Adrenal gland (tissue), 12 donors: ENCODE data around the gene AFAP1. TPM values are rescaled to one million over a fixed set of nuclear protein-coding genes. Genes with fewer than 3 reads are reported as not detected.

ENCODE experiments used
- DNase-seq, 7 donors: peaks; one replicate each; pipeline ENCODE4 v3.0.0-alpha.2; 2019 to 2020
- H3K27ac ChIP-seq, 5 donors: fragments of 200-600 bp; sonication (generic) in 4 of 5; 1 replicate in 3 of 5; 2 replicates in 2 of 5; pipeline versions ENCODE4 v1.5.1 to v1.8.0; 2016 to 2020; ENCODE audit warnings: mild to moderate bottlenecking in 1 of 5
- H3K27me3 ChIP-seq: fragments of 200-600 bp; 2 replicates; pipeline ENCODE4 v1.8.0; 2021
- H3K36me3 ChIP-seq, 2 donors: fragments of 200-600 bp; replicated peaks in 1 of 2; 1 replicate in 1 of 2; 2 replicates in 1 of 2; pipeline versions ENCODE4 v1.5.1 to v1.8.0; 2018 to 2022
- H3K4me1 ChIP-seq, 2 donors: fragments of 200-600 bp; replicated peaks in 1 of 2; 1 replicate in 1 of 2; 2 replicates in 1 of 2; pipeline versions ENCODE4 v1.5.1 to v1.8.0; 2018 to 2021
- H3K4me3 ChIP-seq, 4 donors: fragments of 200-600 bp; sonication (generic) in 3 of 4; one replicate each; pipeline ENCODE4 v1.5.1; 2016 to 2018
- H3K9me3 ChIP-seq, 3 donors: fragments of 200-600 bp; sonication (generic) in 1 of 3; replicated peaks in 1 of 3; 1 replicate in 2 of 3; 2 replicates in 1 of 3; pipeline versions ENCODE4 v1.5.1 to v1.8.0; 2016 to 2021
- CTCF ChIP-seq, 6 experiments: fragments of 450-650 bp in 4 of 6; fragments of 200-600 bp in 2 of 6; sonication (generic) in 1 of 6; IDR thresholded peaks; 1 replicate in 5 of 6; 2 replicates in 1 of 6; pipeline versions ENCODE4 v1.5.1 to v1.8.0; 2016 to 2021; ENCODE audit warnings: antibody characterized with exemption in 6 of 6, mild to moderate bottlenecking in 2 of 6, moderate library complexity in 1 of 6
- POLR2A ChIP-seq, 2 donors: fragments of 450-650 bp; IDR thresholded peaks; one replicate each; pipeline ENCODE4 v1.6.1; 2017; ENCODE audit warnings: antibody characterized with exemption in 2 of 2, mild to moderate bottlenecking in 2 of 2, moderate library complexity in 1 of 2
- WGBS, 4 donors: extraction: QIAGEN DNeasy Blood & Tissue Kit in 2 of 4; methylation state at CpG; one replicate each; pipeline versions ENCODE4 v1.1.5 to v1.1.7; 2013 to 2017; 5-methylcytosine and 5-hydroxymethylcytosine counted together
- intact Hi-C, 2 donors: fragments of 100-400 bp; cut with DNase I; formaldehyde crosslinking; loops; one replicate each; pipeline versions ENCODE4 v1.14.1 to v1.15.0; 2022 to 2023
- polyA plus RNA-seq, 3 donors: library from polyadenylated mRNA; stranded (reverse); fragments of 200-250 nt in 2 of 3; fragments of 350-450 nt in 1 of 3; fragmentation: Illumina TruSeq in 1 of 3; extraction: RNeasy Lipid Tissue Mini Kit (QIAGEN cat#74804) in 1 of 3; gene quantifications; one replicate each; pipeline ENCODE4 v1.2.3, GENCODE V29; 2013 to 2014
- total RNA-seq, 9 donors: library from RNA; depleted of rRNA in 4 of 9; stranded (reverse); fragments of >200 nt in 4 of 9; fragments of 120-200 nt in 1 of 9; fragmentation: NEBNext Ultra II Directional in 1 of 9; extraction: Animal tissue kit (Norgen Biotek cat#: 25700) in 1 of 9; gene quantifications; one replicate each; pipeline versions ENCODE4 v1.1.0 to v1.2.4, GENCODE V29; 2013 to 2023
- donor health status: healthy with polysubstance abuse.
- donor health status: Bipolar disorder and iron deficiency.
- donor health status: DM: yes; HTN: yes; CAD: no.
- donor health status: DM: no; HTN: no; CAD: no.
- donor health status: DM: no; HTN: no; CAD: no.
- donor health status: DM: yes; HTN: yes; CAD: no.

The AFAP1 gene
- total and polyA plus RNA-seq, 12 donors: 3.3 to 16.1 (median 9.8) TPM

GRCh38 chr4:7756561-7757355 lies 182.9 kb downstream of the AFAP1 start:
- DNase-seq: no peak

GRCh38 chr4:7756071-7756470 lies 183.6 kb downstream of the AFAP1 start:
- Histone ChIP-seq H3K36me3 (no peaks in the 10 kb centered on the region), H3K27ac (no peak overlapping the region), H3K9me3 (no peaks in the 10 kb centered on the region), H3K4me3 (no peak overlapping the region), H3K4me1 (peaks cover 0 to 8% of the 10 kb centered on the region in 2 donors), H3K27me3 (no peaks in the 10 kb centered on the region)
- TF ChIP-seq POLR2A (IDR thresholded peaks at IDR 0.05): no peak
- no peak for TF ChIP-seq CTCF (IDR thresholded peaks at IDR 0.05)
- intact Hi-C loops: no loop called here
- no peak for DNase-seq
- 91 to 97% (median 94%) methylated on average over 8 to 14 of the region's 14 CpGs; no CpG with 5 or more reads in 1 of the 4 donors for WGBS, 4 donors

More at GRCh38 chr4:7756561-7757355, 182.9 kb downstream of the AFAP1 start:
- 84 to 95% (median 89%) methylated on average over 9 to 32 of the region's 32 CpGs for WGBS, 4 donors
- no peaks in the 10 kb centered on the region for H3K27me3 ChIP-seq
- TF ChIP-seq POLR2A (IDR thresholded peaks at IDR 0.05) (no peak), CTCF (IDR thresholded peaks at IDR 0.05) (no peak)
- no peaks in the 10 kb centered on the region for H3K9me3 ChIP-seq
- H3K4me3 ChIP-seq: no peak overlapping the region
- no peaks in the 10 kb centered on the region for H3K36me3 ChIP-seq
- peaks cover 0 to 8% of the 10 kb centered on the region in 2 donors for H3K4me1 ChIP-seq
- intact Hi-C loops: no loop called here
- H3K27ac ChIP-seq: peak overlapping the region in 1 of 5 donors; percentile 33

- intact Hi-C loops: no loop called here
- 80 to 100% (median 85%) methylated on average over 2 to 16 of the region's 16 CpGs for WGBS, 4 donors
- DNase-seq: no peak
Measured at GRCh38 chr4:7755561-7755960, 184.1 kb downstream of the AFAP1 start.

More at GRCh38 chr4:7755561-7755960, 184.1 kb downstream of the AFAP1 start:
- Histone ChIP-seq H3K9me3 (no peaks in the 10 kb centered on the region), H3K4me1 (peaks cover 0 to 8% of the 10 kb centered on the region in 2 donors), H3K27ac (no peak overlapping the region), H3K27me3 (no peaks in the 10 kb centered on the region), H3K36me3 (no peaks in the 10 kb centered on the region), H3K4me3 (no peak overlapping the region)
- TF ChIP-seq POLR2A (IDR thresholded peaks at IDR 0.05) (no peak), CTCF (IDR thresholded peaks at IDR 0.05) (no peak)
